Measurements from ENCODE around the gene GHR. TPM values are rescaled to one million over a fixed set of nuclear protein-coding genes. Genes with fewer than 3 reads are reported as not detected.

GHR gene
- polyA plus RNA-seq, 1 experiment = 0.90 TPM

GRCh38 chr5:42426016-42426415 is 2.8 kb downstream of the GHR start:
- no peak for DNase-seq (ENCODE audit: low read depth)
- CTCF ChIA-PET = interaction anchor here (0.8 to 1.1 kb wide), 2 partner anchors 10 to 151 kb away, joined by 3 read pairs; no protein-coding TSS in a partner anchor
- Histone ChIP-seq H3K27me3 (ENCODE audit: control insufficient read depth, insufficient read depth, low read length) (peaks cover 3% of the 10 kb centered on the region), H3K36me3 (ENCODE audit: control insufficient read depth, insufficient read depth, low read length) (no peaks in the 10 kb centered on the region), H3K4me3 (ENCODE audit: low read depth, low read length) (no peak overlapping the region)
- no peak for TF ChIP-seq CTCF (IDR thresholded peaks at IDR 0.05; ENCODE audit: insufficient read depth, low read depth, low read length)
- POLR2A ChIA-PET = no interaction called here

GRCh38 chr5:42429694-42430093 is 6.5 kb downstream of the GHR start:
- POLR2A ChIA-PET = no interaction called here
- H3K27me3 ChIP-seq (ENCODE audit: control insufficient read depth, insufficient read depth, low read length) = peaks cover 3% of the 10 kb centered on the region
- no peak for DNase-seq (ENCODE audit: low read depth)
- H3K4me3 ChIP-seq (ENCODE audit: low read depth, low read length) = no peak overlapping the region
- TF ChIP-seq CTCF (IDR thresholded peaks at IDR 0.05; ENCODE audit: insufficient read depth, low read depth, low read length) = no peak
- CTCF ChIA-PET = interaction anchor here (1.5 kb wide), 1 partner anchor 165 kb away, joined by 3 read pairs; no protein-coding TSS in a partner anchor
- H3K36me3 ChIP-seq (ENCODE audit: control insufficient read depth, insufficient read depth, low read length) = no peaks in the 10 kb centered on the region

GRCh38 chr5:42434047-42434724 is 10.9 kb downstream of the GHR start:
- Histone ChIP-seq H3K27me3 (ENCODE audit: control insufficient read depth, insufficient read depth, low read length) (no peaks in the 10 kb centered on the region), H3K4me3 (ENCODE audit: low read depth, low read length) (no peak overlapping the region), H3K36me3 (ENCODE audit: control insufficient read depth, insufficient read depth, low read length) (no peaks in the 10 kb centered on the region)
- CTCF ChIA-PET = no interaction called here
- DNase-seq (ENCODE audit: low read depth) = no peak
- no peak for TF ChIP-seq CTCF (IDR thresholded peaks at IDR 0.05; ENCODE audit: insufficient read depth, low read depth, low read length)
- POLR2A ChIA-PET = no interaction called here

GRCh38 chr5:42436051-42436450 is 12.8 kb downstream of the GHR start:
- ChIA-PET CTCF (interaction anchor here (0.9 to 1.0 kb wide), 2 partner anchors 10 to 13 kb away, joined by 3 read pairs; partner anchors contain the start of gene GHR), POLR2A (no interaction called here)
- Histone ChIP-seq H3K27me3 (ENCODE audit: control insufficient read depth, insufficient read depth, low read length) (no peaks in the 10 kb centered on the region), H3K4me3 (ENCODE audit: low read depth, low read length) (no peak overlapping the region), H3K36me3 (ENCODE audit: control insufficient read depth, insufficient read depth, low read length) (no peaks in the 10 kb centered on the region)
- no peak for TF ChIP-seq CTCF (IDR thresholded peaks at IDR 0.05; ENCODE audit: insufficient read depth, low read depth, low read length)
- no peak for DNase-seq (ENCODE audit: low read depth)

GRCh38 chr5:42454216-42454995 is 31.2 kb downstream of the GHR start:
- H3K4me3 ChIP-seq (ENCODE audit: low read depth, low read length) = no peak overlapping the region
- ChIA-PET POLR2A (no interaction called here), CTCF (no interaction called here)
- H3K36me3 ChIP-seq (ENCODE audit: control insufficient read depth, insufficient read depth, low read length) = no peaks in the 10 kb centered on the region
- DNase-seq (ENCODE audit: low read depth) = no peak
- no peaks in the 10 kb centered on the region for H3K27me3 ChIP-seq (ENCODE audit: control insufficient read depth, insufficient read depth, low read length)
- TF ChIP-seq CTCF (IDR thresholded peaks at IDR 0.05; ENCODE audit: insufficient read depth, low read depth, low read length) = no peak

Data from BJ (cell line).